CD4-positive, alpha-beta T cell treated with Interleukin-6 at 100 ng/mL for 8 hours (primary cell): ENCODE measurements around the gene SEPTIN1.
A peak's percentile ranks its signal among the peaks of the same experiment; 100 is the strongest.
"Not testable (repeated sequence)": the region's sequence is repeated elsewhere in the genome, so short reads cannot be mapped to it uniquely, and the experiment has no call there.

Experiments
- DNase-seq: peaks from one replicate; pipeline ENCODE4 v3.0.0-alpha.2; 2020; ENCODE audit warnings: mixed read lengths, low spot score

SEPTIN1 gene

GRCh38 chr16:30357715-30358576 lies 24.4 kb downstream of the SEPTIN1 start:
- DNase-seq, result no peak

- DNase-seq, result no peak
Measured at GRCh38 chr16:30357085-30357714, 25.2 kb downstream of the SEPTIN1 start.

- DNase-seq, result no peak
Measured at GRCh38 chr16:30356401-30357084, 25.8 kb downstream of the SEPTIN1 start.

GRCh38 chr16:30355954-30356308 lies 26.4 kb downstream of the SEPTIN1 start:
- no peak for DNase-seq

- DNase-seq, result peak; percentile 88
Measured at GRCh38 chr16:30355144-30355953, 27.0 kb downstream of the SEPTIN1 start, which contains the start of gene CD2BP2. Gene CD2BP2 (minus strand): TSS chr16:30355308. CDS start chr16:30354681, 627 bp downstream.

GRCh38 chr16:30354423-30355143 lies 27.8 kb downstream of the SEPTIN1 start:
- no peak for DNase-seq

- no peak for DNase-seq
Measured at GRCh38 chr16:30353438-30354129, 28.8 kb downstream of the SEPTIN1 start.

- no peak for DNase-seq
Measured at GRCh38 chr16:30352488-30353401, 29.6 kb downstream of the SEPTIN1 start.

- DNase-seq, result no peak
Measured at GRCh38 chr16:30351586-30352419, 30.6 kb downstream of the SEPTIN1 start.

- no peak for DNase-seq
Measured at GRCh38 chr16:30351001-30351441, 31.3 kb downstream of the SEPTIN1 start.

GRCh38 chr16:30350134-30350871 lies 32.1 kb downstream of the SEPTIN1 start:
- DNase-seq, result no peak

GRCh38 chr16:30349675-30350074 lies 32.7 kb downstream of the SEPTIN1 start:
- DNase-seq, result no peak

GRCh38 chr16:30348929-30349328 lies 33.4 kb downstream of the SEPTIN1 start:
- DNase-seq, result no peak

GRCh38 chr16:30348113-30348512 lies 34.2 kb downstream of the SEPTIN1 start:
- DNase-seq, result no peak

GRCh38 chr16:30346286-30346685 lies 36.1 kb downstream of the SEPTIN1 start:
- no peak for DNase-seq

GRCh38 chr16:30343491-30343820 lies 38.9 kb downstream of the SEPTIN1 start:
- DNase-seq, result not testable (repeated sequence)

GRCh38 chr16:30342751-30343490 lies 39.4 kb downstream of the SEPTIN1 start:
- DNase-seq, result no peak
